GM19467 (cell line): Measurements from ENCODE around the gene TSHZ1.

ENCODE experiments used
- ATAC-seq: cut with Tn5 transposase; IDR thresholded peaks from one replicate; pipeline ENCODE4 v1.9.1; 2021; ENCODE audit warnings: mild to moderate bottlenecking, moderate library complexity; ENCODE audit not compliant: unreplicated experiment

The TSHZ1 gene

DNA sequence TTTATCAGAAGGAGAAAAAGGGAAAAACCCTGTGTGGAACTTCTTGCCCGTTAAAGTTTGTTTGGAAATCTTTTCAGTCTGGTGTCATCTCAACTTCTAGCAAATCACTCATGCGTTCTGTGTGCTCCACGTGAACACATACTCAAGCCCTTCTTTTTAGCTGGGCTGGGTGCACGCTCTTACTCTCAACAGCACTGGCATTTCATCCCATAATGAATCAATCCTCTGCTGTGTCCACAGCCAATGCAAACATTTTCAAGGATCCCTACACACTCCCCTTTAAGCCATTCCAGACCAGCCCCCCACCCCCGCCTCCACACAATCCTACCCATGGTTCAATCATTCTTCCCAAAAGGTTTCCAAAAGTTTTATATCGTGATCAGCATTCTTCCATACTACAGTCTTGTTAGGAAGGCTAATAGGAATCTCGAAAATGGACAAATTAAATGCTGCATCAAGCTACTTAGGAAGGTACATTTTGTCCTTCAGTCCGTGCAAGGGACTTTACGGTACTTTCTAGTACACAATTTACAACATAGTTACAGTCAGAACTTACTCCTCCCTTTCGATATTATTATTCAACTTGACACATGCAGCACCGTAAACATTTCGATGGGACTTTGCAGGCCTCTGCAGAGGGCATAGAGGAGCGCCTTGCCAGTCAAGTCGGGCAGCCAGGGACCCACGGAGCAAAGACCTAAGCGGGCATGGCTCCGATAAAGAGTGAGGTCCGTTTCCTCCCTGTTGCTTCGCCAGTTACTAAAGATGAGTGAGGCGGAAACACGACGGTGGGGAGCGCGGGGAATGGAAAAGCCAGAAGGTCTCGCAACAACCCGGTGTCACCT is 3.1 kb upstream of the TSHZ1 start:
- ATAC-seq = peak; percentile 1

DNA sequence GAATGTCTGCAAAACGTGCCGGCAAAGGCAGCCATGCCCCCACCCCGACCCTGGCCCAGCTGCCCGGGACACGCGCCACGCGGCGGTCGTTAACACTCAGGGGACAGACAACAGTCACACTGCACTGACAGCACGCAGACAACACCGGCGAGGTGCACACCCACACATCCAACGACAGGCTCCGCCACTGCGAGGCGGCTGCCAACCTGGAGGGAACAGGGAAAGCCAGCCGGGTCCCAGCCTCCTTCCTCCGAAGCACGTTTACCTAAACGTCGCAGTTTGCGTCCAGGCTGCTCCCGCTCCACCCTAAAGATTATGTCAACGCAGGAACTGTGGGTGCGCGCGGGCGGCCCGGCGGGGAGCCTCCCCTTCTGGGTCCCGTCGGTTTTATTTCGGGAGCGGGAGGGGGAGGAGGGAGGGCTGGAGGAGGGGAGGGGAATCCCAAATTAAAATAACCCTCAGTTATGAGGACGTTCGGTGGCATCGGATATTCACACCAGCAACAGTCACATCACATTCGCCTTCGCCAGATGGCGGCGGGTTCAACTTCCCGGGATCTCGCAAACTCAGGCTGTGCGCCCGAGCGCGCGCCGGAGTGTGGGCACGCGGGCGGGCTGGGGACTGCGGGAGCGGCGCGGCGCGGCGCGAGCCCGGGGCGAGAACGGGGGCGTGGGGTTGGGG is 2.3 kb upstream of the TSHZ1 start:
- ATAC-seq = peak; percentile 5

DNA sequence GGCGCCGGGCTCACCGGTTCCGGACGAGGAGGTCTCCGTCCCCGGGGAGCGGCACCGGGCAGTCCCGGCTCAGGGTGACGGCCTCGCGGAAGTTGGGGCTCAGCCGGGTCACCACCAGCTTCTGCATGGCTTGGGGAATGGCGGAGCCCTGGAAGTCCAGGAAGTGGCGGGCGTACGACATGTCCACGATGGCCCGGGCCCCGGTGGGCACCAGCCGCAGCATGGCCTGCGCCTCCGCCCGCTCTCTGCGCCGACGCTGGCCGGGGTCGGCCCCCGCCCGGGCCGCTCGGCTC is 1.8 kb upstream of the TSHZ1 start:
- peak; percentile 18 for ATAC-seq

DNA sequence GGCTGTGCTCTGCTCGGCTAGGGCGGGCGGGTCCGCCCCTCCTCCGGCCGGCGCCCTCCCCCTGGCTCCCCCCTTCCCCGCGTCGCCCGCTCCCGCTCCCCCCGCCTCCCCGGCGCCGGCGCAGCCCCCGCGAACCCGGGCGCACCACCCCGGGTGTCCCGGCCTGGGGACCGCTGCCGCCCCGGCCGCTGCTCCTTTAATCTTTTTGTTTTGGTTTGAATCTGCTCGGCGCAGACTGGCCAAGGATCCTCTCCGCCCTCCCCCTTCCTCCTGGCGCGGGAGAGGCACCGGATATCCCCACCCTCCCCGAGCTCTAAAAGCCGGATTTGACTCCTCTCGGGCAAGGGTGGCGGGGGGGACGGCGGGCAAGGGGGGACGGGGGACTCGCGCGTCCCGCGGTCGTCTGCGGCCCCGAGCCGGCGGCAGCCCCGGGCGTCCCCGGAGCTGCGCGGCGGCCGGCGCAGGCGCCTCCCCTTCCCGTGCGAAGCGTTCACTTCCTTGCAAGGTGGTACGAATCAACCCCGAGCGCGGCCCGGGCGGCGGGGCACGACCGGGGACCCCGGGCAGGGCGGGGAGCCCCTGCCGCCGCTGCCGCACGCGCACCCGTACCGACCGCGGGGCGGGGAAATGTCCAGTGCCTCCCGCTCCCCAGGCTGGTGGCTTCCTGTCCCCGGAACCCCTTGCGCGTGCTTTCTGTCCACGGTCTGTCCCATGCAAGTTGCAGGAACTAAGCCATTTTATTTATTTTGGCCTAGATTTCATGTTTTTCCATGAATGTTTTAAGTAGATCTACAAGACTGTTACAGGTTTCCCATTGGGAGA is 1.3 kb upstream of the TSHZ1 start, which contains the start of gene PTGR3:
Gene PTGR3, minus strand, starts transcription at position 11 of the 822 bp plus-strand sequence. CDS start 81 bp downstream, outside the sequence.
- peak; percentile 42 for ATAC-seq

DNA sequence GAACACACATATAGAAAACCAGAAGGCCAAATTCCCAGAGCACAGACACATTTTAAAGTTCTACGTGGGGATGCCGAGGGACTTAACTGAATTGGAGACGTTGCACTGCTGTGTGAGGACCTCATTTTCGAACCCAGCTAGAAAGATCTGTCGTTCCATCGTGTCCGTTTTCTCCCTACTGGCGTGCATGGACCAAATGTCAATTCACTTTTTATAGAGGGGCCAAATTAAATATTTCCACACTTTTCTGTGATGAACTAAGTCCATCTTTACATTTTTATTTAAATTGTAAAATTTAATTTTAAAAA is 692 bp upstream of the TSHZ1 start:
- no peak for ATAC-seq

DNA sequence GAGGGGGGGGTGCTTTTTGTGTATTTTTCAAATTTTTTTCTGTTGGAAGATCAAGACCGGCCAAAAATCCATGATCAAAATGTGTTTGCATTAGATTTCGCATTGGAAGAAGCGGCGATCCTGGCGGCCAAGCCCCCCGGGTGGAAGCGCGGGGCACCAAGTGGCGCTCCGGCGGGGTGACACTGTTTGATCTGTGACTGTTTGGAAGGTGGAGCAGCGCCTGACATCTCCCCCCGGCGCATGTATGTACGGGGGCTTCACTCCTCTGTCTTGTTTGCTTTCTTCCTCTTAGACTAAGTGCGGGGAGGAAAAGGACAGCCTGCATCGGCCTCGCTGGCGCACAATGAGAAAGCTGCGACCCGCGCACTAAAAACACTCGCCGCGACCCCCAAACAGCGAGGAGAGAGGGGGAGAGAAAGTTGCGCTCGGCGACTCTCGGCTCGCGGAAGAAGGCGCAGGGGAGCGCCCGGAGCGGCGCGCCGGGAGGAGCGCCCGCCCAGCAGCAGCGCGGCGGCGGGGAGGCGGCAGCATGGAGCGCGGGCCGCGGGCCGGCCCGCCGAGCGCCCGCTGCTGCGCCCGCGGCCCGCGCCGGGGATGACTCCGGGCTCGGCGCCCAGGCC is 515 bp downstream of the TSHZ1 start:
- ATAC-seq = no peak

DNA sequence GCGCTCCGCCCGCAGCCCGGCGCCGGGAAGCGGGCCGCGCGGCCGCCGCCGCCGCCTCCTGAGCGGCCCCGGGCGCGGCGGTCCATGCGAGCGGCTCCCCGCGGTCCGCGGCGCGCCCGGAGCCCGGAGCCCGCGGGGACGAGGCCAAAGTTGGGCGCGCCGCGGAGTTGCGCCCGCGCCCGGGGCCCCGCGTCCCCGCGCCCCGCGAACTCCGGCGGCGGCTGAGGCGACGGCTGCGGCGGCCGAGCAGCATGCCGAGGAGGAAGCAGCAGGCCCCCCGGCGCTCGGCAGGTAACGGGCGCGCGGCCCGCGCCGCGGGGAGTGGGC is 992 bp downstream of the TSHZ1 start:
- ATAC-seq = no peak

DNA sequence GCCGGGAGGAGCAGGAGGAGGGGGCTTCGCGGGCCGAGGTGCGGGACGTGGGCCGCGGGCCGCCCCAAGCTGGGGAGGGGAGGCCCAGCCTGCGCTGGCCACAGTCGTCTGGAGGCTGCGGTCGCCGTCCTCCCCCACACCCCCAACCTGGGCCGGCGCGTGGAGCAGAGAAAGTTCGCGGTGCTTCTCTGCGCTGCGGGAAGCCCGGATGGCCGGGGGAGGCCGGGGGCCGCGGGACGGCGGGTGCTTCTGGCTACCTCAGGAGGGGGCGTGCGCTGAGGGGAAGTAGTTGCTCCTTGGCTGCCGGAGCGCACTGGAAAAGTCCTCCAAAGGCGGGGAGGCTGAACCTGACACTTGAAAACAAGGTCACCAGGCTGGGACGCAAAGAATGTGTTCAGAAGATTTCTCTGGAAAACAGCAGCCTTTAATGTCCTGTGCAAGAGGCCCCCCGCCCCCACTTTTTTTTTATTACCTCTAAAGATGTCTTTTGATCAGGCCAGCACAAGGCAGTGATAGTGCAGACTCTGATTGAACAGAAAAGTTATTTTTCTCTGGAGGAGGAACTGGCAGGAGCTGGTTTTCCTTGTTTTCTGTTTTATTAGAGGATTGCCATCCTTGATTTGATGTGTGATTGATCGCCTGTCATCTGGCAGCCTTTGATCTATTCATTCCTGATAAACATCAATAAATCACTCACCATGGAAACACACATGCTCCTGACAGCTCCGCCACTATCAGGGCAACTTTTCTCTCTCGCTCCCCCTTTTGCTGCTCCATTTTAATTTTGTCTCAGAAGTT is 1.6 kb downstream of the TSHZ1 start:
- no peak for ATAC-seq

DNA sequence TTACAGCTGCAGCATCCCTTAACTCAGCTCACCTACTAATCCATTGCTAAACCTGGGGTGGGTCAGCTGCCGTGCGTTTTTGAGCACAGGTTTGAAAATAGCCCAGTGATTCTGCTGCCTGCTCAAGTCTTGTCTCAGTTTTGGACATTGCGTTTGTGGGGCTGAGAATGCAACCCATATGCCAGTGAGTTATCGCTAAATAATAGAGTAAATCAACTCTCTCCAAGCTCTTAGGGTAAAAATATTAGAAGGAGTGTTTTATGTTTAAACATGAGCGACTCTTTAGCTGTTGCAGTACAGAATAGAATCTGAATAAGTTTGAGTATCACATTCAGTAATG is 2.1 kb downstream of the TSHZ1 start:
- ATAC-seq = no peak

DNA sequence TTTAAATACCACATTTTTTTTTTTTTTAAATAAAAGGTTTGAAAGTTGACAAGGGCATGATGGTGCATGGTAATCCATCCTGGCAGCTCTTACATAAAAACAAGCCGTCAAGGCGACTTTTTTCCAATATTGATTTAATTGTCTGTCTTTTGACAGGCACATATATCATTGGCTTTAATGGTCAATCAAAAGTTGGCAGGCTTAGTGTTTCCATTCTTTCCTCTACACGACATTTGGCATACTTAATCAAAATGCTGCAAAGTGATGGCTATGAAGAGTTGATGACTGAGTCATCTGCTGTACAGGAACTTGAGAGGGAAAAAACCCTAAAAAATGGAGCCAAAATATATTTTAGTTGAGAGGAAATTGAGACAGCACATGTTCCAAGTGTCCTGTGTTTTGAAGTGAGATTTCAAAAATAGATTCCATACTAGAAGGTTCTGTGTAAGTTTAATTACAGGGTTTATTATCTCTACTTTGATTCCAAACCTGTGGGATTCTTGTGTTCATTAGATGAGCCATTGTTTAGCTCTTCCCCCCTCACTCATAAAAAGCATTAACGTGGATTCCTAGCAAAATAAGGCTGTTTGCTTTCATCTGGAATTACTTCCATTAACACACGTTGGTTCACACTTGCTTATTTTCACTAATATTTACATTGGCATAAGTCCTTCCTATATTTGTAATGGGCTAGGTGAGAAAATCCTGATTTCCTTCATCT is 3.2 kb downstream of the TSHZ1 start:
- no peak for ATAC-seq

DNA sequence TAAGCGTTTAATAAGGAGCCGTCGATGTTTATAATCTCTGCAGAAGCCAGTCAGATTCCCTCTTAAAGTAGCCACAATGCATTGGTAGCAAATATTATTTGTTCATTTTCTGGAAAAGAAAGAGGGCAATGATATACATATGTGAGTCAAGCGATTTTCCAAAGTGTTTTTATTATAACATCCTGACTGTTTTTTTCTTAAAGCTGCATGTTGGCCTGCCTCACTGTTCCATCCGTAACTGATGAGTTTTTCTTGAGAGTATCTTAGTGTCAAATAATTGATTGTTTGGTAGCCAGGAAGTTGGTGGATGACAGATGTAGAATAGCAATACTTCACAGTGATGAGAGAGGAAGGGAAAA is 3.7 kb downstream of the TSHZ1 start:
- ATAC-seq = no peak

DNA sequence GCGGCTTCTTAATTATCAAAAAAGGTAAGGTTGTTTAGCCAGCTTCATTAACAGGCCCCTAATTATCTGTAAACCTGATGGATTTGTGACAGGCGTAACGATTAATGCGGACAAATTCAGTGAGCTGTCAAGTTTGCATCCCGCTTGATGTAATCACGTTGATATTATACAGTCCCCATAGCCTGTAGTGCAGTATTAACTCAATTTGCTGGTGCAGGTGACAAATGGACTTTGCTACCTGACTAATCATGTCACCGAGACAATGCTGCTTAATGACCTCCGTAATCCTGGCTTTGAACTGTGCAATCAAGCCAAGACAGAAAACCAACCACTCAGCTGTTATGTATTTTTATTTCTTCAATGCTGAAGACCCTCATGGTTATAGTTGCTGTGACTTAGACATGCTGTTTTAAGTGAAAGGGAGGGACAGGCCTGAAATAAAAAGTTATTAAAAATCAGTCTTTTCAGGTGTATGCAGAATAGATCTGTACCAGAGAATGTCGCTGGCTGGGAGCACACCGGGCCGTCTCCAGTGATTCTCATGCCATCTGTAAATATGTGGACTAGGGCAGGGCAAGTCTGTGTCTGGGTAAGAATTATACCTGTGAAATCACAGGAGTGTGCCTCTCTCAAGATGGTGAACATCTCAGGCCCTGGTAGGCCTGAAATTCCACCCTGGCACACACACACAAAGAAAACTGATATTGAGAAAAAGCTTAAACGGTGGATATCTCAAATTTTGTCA is 4.3 kb downstream of the TSHZ1 start:
- ATAC-seq = no peak

DNA sequence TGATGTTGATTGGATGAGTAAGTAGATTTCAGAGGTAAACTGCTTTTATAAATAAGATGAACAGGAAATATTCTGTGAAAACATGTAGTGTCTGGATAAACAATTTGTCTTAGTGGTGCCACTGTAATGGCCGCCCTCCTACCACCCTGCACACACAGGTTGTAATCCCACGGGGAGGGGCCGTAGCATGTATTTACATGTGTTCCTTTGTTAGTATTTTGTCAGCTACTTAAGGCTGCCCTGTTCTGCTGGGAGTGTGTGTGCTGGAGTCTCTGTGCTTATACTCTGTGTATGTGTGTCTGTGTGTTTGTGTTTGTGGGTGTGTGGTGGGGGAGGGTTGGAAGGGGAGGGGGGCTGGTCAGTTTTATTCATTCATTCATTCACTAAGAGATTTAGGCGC is 5.1 kb downstream of the TSHZ1 start:
- ATAC-seq = no peak

DNA sequence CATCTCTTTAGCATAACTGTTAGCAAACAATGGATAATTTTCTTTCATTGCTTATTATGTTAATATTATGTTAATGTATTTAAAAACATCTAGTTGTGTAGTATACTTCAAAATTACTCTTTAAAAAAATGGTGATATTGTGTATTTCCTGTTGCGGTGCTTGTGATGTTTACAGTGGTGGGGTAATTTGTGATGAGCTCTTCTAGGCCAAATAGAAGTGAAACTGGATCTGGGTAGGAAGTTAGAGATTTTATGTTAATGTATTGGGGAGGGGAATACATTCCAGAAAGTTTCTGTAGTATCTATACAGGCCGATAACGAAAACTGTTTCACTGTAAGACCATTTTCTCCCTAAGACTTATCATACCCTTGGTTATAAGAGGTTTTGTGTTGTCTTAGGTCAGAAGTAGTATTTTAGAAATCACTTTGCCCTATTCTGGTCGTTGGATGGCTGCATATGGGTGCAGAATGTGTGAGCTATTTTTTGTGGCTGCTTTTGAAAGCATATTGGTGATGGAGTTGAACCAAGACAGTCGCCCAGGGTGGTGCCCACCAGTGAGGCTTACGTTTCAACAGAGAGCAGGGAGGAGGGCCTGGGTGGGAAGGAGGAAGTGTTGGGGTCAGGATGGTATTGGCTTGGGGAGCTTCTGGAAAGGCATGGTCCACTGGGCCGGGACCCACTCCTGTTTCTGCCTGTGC is 5.8 kb downstream of the TSHZ1 start:
- no peak for ATAC-seq

DNA sequence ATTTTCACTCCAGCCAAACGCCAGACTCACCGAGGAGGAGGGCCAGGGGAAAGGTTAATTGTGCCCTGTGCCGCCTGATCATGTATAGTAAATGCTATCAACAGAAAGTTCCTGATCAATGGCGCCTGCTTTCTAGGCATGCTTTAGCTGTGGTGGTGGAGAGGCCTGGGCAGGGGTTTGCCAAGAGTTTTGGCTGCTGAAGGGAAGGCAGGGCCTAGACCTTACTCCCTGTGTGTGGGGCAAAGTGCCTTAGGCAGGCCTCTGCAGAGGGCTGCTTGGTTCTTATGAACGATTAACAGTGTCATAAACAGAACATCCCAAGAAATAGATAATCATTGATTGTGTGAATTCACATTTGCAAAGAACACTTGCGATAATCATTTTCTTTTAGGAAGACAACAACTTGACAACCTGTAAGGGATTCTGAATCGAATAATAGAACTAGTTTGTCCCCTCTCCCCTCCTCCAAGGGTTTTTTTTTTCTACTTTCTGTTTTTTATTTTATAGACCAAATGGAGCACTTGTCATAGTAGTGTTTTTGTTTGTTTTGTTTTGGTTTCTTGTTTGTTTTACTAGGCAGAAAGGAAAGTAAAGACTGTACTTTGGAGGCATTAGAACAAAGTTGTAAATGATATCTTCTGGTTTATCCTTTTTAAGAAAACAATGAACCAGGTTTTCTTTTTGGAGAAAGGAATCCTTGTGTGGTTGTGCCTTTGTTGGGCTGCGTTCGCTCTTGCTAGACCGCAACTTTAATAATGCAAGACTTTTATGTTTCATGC is 6.5 kb downstream of the TSHZ1 start:
- ATAC-seq = no peak

DNA sequence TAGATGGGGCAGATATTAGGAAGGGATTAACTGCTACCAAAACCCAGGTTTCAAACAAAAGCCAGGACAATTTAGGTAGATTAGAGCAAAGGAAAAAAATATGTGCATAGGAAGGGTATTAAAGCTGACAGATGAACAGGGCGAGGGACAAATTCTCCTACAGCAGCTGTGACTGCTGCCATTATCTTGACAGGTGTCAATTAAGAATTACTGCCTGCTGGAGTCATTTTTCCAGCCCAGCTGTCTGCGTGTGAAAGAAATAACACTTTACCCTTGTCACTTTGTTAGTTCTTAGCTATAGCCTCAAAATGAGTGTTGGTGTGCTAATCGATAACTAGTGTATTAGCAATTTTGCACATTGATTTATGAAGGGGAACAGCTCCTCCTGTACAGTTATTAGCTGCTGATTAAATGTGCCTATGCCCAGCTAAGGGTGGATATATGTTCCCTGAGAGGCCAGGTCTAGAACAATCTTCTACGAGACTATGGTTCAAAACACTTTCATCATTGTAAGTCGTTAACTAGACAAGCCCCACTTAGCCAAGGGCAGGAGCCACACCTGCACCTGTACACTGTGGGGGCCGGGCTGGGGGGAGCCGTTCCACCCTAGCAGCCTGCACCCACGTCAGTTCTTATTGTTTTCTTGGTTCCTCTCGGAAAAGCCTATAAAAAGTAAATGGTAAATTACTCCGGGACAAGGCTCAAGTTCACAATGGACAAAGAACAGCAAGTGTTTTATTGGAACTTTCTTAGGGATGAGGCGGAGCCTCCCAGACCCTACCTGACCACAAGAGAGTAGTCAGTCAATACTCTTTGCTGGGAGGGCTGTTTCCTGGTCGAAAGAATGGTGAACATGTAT is 7.7 kb downstream of the TSHZ1 start:
- ATAC-seq = no peak

DNA sequence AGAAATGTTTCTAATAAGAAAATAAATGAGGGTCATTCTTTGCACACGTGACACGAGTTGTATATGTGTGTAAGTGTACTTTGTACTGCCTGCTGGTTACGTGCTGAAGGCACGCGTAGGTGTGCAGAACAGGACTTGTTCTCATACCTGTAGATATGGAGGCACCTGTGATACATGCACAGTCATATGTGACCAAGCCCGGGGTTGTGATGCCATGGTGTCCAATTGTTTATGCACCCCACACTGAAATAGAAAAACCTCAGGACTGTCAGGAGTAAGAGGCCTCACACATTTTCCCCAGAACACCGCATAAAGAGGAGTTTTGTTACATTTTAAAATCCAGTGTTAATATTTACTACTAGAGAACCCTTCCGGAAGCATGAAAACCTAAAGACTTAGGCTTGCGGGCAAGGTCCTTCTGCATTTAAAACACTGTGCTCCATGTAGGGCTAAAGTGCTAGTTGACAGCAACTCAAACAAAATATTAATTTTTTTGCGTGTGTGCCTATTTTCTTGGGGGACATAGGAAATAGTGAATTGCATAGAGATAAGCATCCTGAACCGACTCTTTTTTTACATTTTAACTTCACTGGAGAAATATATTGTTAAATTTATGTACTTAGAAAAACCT is 9.3 kb downstream of the TSHZ1 start:
- no peak for ATAC-seq
